GM19099 (cell line): ENCODE measurements around the gene ARFIP2.

ENCODE experiments used
- POLR2A ChIP-seq: IDR thresholded peaks from 3 replicates; pipeline ENCODE4 v1.6.1; 2011; ENCODE audit warnings: low read depth; ENCODE audit not compliant: insufficient read length; ENCODE audit errors: extremely low read depth

The ARFIP2 gene

GRCh38 chr11:6433998-6434660 lies 47.0 kb downstream of the ARFIP2 start:
- TF ChIP-seq POLR2A, result no peak

GRCh38 chr11:6431861-6432260 lies 49.3 kb downstream of the ARFIP2 start:
- no peak for TF ChIP-seq POLR2A

GRCh38 chr11:6427516-6427915 lies 53.6 kb downstream of the ARFIP2 start:
- no peak for TF ChIP-seq POLR2A
